Calu3 (cell line): ENCODE data around the gene ARFGEF3. TPM values are rescaled to one million over a fixed set of nuclear protein-coding genes. Genes with fewer than 3 reads are reported as not detected.

Experiments used
- BruUV-seq: library from RNA; stranded (reverse); fragments of 400-500 nt; replicated peaks from 2 replicates; lab custom pipeline; 2021; lab: Mats Ljungman, UMichigan
- CTCF ChIA-PET: fragments of 300-600 bp; sonication (Branson Sonifier 250); formaldehyde crosslinking; loops from one replicate; lab custom pipeline; 2022; ENCODE audit warnings: antibody characterized with exemption; lab: Charles Lee
- DNase-seq: peaks from one replicate; pipeline ENCODE4 v3.0.0; 2022
- H3K27ac Mint-ChIP-seq: one replicate; pipeline ENCODE4 v1.8.0; 2022; ENCODE audit warnings: mixed read lengths; ENCODE audit not compliant: unreplicated experiment
- H3K27me3 Mint-ChIP-seq: one replicate; pipeline ENCODE4 v1.8.0; 2022; ENCODE audit warnings: mixed read lengths; ENCODE audit not compliant: unreplicated experiment
- H3K36me3 Mint-ChIP-seq: one replicate; pipeline ENCODE4 v1.8.0; 2022; ENCODE audit warnings: mild to moderate bottlenecking, moderate library complexity, mixed read lengths; ENCODE audit not compliant: insufficient read depth, unreplicated experiment
- H3K4me1 Mint-ChIP-seq: one replicate; pipeline ENCODE4 v1.8.0; 2022; ENCODE audit warnings: mild to moderate bottlenecking, low read depth, mixed read lengths; ENCODE audit not compliant: unreplicated experiment
- H3K4me3 Mint-ChIP-seq: one replicate; pipeline ENCODE4 v1.8.0; 2022; ENCODE audit warnings: mild to moderate bottlenecking, low read depth, moderate library complexity, mixed read lengths; ENCODE audit not compliant: unreplicated experiment
- H3K9me3 Mint-ChIP-seq: one replicate; pipeline ENCODE4 v1.8.0; 2022; ENCODE audit warnings: low read depth, mixed read lengths; ENCODE audit not compliant: unreplicated experiment
- intact Hi-C: fragments of 100-400 bp; cut with micrococcal nuclease; formaldehyde crosslinking; loops from one replicate; pipeline ENCODE4 v1.10.0; 2022; ENCODE audit not compliant: unreplicated experiment
- total RNA-seq: library from RNA; stranded (reverse); gene quantifications from 2 replicates; pipeline ENCODE4 v1.2.3, GENCODE V29; 2022
- TF ChIP-seq, protein P1 (sequence below): fragments of 200-600 bp; IDR thresholded peaks from one replicate; pipeline ENCODE4 v1.8.0; 2022; ENCODE audit warnings: antibody characterized with exemption; ENCODE audit not compliant: unreplicated experiment

The ARFGEF3 gene
- total RNA-seq, 1 experiment from 2014 or later: 16.3 TPM

DNA sequence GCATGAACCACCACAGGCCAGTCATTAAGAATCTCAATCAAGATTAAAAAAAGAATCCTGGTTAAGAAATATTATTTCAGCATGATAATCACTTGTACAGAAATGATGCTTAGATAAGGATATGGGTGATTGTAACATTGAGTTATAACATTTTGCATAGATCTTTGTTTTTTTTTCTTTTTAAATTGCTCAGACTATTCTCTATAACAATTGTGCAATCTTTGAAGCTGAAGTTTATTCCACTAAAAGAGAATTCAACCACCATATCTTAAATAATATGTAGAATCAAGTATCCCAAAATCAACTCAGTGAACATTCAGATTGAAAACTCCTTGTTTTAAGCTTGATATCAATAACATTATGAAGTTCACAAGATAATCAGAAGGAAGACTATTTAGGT, 215.3 kb downstream of the ARFGEF3 start:
- TF ChIP-seq, protein P1, sequence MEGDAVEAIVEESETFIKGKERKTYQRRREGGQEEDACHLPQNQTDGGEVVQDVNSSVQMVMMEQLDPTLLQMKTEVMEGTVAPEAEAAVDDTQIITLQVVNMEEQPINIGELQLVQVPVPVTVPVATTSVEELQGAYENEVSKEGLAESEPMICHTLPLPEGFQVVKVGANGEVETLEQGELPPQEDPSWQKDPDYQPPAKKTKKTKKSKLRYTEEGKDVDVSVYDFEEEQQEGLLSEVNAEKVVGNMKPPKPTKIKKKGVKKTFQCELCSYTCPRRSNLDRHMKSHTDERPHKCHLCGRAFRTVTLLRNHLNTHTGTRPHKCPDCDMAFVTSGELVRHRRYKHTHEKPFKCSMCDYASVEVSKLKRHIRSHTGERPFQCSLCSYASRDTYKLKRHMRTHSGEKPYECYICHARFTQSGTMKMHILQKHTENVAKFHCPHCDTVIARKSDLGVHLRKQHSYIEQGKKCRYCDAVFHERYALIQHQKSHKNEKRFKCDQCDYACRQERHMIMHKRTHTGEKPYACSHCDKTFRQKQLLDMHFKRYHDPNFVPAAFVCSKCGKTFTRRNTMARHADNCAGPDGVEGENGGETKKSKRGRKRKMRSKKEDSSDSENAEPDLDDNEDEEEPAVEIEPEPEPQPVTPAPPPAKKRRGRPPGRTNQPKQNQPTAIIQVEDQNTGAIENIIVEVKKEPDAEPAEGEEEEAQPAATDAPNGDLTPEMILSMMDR: no peak
- Mint-ChIP-seq H3K27me3 (no peaks in the 10 kb centered on the region), H3K4me1 (peaks cover 4% of the 10 kb centered on the region), H3K9me3 (no peaks in the 10 kb centered on the region), H3K27ac (no peak overlapping the region), H3K36me3 (no peaks in the 10 kb centered on the region), H3K4me3 (no peak overlapping the region)
- no TSS peak for BruUV-seq
- CTCF ChIA-PET: no interaction called here
- DNase-seq: no peak
- intact Hi-C loops: no loop called here

DNA sequence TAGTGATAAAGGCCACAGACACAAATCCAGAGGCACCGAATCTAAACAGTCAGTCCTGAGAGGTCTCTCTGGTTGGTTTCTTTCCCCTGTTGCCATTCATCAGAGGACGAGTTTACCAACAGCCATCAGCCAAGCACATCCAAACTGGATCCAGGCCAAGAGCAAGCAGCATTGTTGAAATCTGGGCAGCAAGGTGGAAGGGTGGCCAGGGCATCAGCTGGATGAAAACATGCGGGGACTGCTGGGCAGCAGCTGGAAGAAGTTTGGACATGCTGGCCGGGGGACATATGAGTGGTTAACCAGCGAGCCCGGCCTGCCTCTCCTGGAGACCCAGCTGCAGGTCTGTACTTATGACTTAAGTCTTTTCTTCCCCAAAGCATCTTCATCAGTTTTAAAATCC, 216.1 kb downstream of the ARFGEF3 start, which contains the start of gene SMIM28:
SMIM28 (plus strand) TSS at position 62 of the 400 bp plus-strand sequence; CDS start at position 230, 168 bp downstream.
- Mint-ChIP-seq H3K4me3 (no peak within 1 kb of the TSS), H3K9me3 (no peaks in the 10 kb centered on the region), H3K27me3 (no peaks in the 10 kb centered on the region), H3K36me3 (no peaks in the 10 kb centered on the region), H3K4me1 (no peaks in the 10 kb centered on the region), H3K27ac (no peak within 1 kb of the TSS)
- no TSS peak for BruUV-seq
- no peak for DNase-seq
- CTCF ChIA-PET: no interaction called here
- TF ChIP-seq, protein P1: no peak
- intact Hi-C loops: no loop called here

DNA sequence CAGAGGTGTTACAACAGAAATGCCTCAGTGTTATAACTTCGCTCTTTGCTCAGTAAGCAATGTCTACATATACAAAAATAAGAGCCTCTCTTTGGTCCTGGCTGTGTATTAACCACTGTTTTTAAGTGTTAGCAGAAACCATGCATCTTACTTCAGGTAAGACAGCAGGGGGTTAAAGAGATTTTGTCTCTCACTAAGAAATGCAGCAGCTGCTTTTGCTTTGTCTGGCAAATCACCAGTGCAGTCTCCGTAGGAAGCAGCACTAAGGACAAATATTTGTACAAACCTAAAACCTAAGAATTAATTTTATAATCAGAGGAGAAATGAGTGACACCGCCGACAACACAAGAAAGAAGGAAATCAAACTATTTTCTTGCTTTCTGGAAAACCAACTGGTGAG, 216.7 kb downstream of the ARFGEF3 start:
- intact Hi-C loops: no loop called here
- H3K4me1 Mint-ChIP-seq: no peaks in the 10 kb centered on the region
- no peaks in the 10 kb centered on the region for H3K9me3 Mint-ChIP-seq
- H3K4me3 Mint-ChIP-seq: no peak overlapping the region
- TF ChIP-seq, protein P1: no peak
- DNase-seq: no peak
- BruUV-seq: no TSS peak
- no peaks in the 10 kb centered on the region for H3K36me3 Mint-ChIP-seq
- CTCF ChIA-PET: no interaction called here
- no peak overlapping the region for H3K27ac Mint-ChIP-seq
- no peaks in the 10 kb centered on the region for H3K27me3 Mint-ChIP-seq

- no peak for DNase-seq
- intact Hi-C loops: no loop called here
- no peak overlapping the region for H3K27ac Mint-ChIP-seq
- CTCF ChIA-PET: interaction anchor here (0.7 kb wide), 1 partner anchor 120 kb away, joined by 3 read pairs; no protein-coding TSS in a partner anchor
- H3K4me3 Mint-ChIP-seq: no peak overlapping the region
- H3K36me3 Mint-ChIP-seq: no peaks in the 10 kb centered on the region
- no TSS peak for BruUV-seq
- no peaks in the 10 kb centered on the region for H3K4me1 Mint-ChIP-seq
- H3K9me3 Mint-ChIP-seq: no peaks in the 10 kb centered on the region
- no peaks in the 10 kb centered on the region for H3K27me3 Mint-ChIP-seq
- TF ChIP-seq, protein P1: no peak
Measured at GRCh38 chr6:138382498-138383265, 220.9 kb downstream of the ARFGEF3 start.
